IPS-11a (cell line): ENCODE measurements around the gene WHRN.

Experiments
- H3K4me3 ChIP-seq: one replicate; pipeline ENCODE4 v1.5.1; 2013; ENCODE audit warnings: low read depth, low read length, control low read depth

The WHRN gene

DNA sequence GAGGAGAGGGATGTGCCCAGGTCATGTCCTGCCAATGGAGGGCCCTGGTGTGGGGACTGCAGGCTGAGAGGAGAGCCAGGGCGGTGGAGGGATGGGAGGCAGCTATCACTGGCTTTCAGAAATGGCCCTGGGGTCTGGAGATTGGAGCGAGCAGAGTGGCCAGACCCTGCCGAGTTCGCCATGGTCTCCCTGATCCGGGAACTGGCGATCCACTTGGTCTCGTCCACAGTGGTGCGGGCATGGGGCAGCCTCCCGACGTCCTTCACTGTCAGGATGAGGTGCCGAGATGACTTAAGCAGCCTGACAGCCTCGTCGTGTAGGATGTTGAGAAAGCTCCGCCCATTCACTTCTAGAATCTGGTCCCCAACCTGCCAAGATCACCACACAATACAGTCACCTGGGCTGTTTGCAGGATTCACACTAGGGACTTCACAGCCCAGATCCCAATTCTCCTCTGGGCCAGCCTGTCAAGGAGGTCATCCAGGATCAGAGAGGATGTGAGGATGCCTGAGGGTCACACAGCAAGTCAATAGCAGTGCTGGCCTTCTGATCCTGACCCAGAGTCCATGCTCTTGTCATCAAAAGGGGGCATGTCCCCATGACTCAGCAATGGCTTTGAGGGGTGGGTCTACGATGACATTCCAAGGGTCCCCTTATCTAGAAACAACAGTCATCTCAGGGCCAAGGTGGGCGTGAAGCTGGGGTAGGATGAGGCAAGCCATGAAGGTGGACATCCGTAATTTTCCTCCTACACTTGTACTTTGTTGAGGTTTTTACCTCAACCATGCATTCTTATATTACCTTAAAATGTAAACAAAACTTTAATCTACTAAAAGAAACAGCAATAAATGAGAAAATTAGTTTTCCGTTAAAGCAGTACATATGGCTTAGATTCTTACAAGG lies 79.0 kb downstream of the WHRN start:
- H3K4me3 ChIP-seq = no peak overlapping the region

- H3K4me3 ChIP-seq = no peak overlapping the region
Observed at GRCh38 chr9:114425126-114425525, 80.1 kb downstream of the WHRN start.

DNA sequence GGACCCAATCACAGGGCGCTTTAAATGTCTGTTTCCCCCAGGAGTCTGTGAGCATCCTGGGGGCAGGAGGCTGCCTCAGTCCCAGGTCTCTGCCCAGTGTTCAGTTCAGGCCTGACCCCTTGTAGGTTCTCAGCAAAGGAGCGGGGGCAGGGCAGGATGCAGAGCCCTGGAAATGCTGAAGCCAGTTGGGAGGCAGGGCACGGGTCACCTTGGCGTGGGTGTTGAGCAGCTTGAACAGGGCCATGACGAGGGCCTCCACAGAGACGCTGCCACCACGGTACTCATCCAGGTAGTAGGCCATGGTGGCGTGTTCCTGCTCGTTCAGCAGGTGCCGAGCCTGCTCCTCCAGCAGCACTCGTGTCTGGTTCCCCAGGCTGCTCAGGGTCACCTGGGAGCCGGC lies 81.1 kb downstream of the WHRN start:
- H3K4me3 ChIP-seq = no peak overlapping the region

DNA sequence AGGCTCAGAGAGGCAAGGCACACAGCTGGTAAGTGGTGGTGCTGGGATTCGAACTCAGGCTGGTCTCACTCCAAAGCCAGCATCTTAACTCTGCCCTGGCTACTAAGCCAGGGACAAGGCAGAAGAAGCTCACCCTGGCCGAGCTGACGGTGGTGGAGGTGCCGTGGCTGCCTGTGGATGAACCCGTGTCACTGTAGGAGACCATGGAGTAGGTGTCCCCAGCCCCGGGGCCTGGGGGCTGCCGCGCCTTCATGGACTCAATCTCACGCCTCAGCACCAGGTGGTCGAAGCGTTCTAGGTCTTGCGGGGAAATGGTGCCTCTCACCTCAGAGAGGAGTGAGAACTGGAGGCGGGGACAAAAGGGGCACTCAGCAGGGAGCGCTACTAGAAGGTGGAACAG lies 82.1 kb downstream of the WHRN start:
- H3K4me3 ChIP-seq = no peak overlapping the region

DNA sequence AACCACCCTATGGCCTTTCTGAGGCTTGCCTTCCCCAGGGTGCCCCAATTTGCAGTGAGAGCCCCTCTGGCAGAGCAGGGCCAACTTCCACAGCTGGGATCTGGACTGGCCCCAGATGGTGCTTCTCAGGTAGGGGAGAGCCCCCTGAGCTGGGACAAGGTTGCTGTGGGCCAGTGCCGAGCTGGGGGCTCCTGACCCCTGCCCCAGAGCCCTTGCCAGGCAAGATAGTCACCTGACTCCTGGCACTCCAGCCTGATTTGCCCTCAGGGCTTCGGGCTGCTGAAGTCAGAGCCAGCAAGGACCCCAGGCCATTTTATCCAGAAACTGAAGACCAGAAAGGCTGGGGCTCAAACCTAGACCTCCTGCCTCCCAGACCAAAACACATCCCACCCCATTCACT lies 84.1 kb downstream of the WHRN start:
- H3K4me3 ChIP-seq = no peak overlapping the region

GRCh38 chr9:114419796-114420195 lies 85.5 kb downstream of the WHRN start:
- no peak overlapping the region for H3K4me3 ChIP-seq

DNA sequence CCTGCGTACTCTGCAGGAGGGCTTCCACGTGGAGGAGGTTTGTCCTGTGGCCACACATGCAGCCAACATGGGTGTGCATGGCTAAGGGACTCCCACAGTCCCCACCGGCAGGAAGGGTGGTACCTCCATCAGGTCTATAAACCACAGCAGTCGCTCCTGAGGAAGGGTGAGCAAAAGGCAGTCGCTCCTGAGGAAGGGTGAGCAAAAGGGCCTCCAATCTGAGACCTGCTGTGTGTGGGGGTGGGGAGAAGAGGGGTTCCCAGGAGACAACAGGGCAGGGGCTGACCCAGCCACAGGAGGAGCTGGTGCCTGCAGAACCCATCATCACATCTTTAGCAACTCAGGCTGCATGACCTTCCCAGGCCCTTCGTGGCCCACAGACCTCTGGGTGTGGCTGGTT lies 87.2 kb downstream of the WHRN start:
- H3K4me3 ChIP-seq = no peak overlapping the region

DNA sequence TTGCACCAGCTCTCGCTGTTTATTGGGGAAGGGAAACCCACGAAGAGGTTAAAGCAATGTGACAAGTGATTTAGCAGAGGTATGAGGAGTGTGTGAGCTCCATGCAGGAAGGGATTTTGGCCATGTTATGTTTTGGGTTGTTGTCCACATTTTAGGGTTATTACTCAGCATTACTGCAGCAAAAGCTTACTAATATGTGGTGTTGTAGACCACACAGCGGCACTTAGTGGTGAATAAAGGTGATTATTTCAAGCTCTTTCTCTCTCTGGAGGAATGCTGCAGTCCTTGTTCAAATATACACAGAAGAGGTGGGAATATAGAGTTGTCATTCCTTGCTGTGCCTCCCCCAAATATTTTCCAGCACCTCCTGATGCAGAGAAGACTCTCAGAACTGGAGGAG lies 87.8 kb downstream of the WHRN start:
- H3K4me3 ChIP-seq = no peak overlapping the region

- H3K4me3 ChIP-seq = no peak overlapping the region
Observed at GRCh38 chr9:114416906-114417305, 88.4 kb downstream of the WHRN start.

- H3K4me3 ChIP-seq = no peak overlapping the region
Observed at GRCh38 chr9:114416290-114416689, 89.0 kb downstream of the WHRN start.

GRCh38 chr9:114414346-114414745 lies 90.9 kb downstream of the WHRN start:
- H3K4me3 ChIP-seq = no peak overlapping the region

DNA sequence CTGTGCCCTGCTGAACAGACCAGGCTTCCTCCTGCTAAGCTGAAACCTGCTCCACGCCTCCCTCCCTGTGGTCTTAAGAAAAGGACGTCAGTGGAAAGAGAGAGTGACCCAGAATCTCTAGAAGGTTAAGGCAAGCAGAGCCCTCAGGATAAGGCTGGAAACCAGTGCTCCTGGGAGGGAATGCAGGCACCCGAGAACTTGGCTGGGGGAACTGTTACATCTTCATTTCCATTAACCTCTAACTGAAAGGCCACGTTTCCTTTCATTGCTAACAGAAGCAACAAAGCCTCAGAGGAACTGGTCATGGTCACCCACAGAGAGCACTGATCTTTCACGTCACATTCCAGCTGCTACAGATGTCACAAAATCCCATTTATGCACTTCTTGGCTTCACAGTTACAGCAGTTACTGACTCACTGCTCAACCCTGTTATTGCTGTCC lies 91.4 kb downstream of the WHRN start:
- no peak overlapping the region for H3K4me3 ChIP-seq

DNA sequence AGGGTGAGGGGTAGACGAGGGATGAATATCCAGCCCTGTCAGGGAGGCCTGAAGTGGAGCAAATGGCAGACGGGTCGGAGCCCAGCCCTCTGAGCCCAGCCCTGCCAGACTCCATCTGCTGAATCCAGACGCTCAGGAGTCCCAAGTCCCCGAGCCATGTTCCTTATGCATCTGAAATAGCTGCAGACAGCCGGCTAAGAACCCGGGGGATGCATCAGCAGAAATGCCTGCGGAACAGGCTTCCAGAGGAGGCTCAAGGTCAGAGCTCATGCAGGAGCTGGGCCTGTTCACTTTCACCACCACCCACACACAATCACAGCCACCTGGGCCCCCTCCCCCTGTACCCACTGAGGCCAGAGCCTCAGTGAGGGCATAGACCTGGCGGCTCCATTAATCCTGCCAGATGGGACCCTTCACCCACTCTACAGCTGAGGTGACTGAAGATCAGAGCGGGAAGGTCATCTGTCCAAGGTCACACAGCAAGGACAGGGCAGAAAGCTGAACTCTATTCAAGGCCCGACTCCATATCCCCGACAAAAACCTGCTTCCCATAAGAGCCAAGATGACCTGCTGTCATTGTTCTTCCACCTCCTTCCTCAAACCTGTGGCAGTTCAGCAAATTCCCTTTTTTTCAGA lies 93.1 kb downstream of the WHRN start:
- no peak overlapping the region for H3K4me3 ChIP-seq

DNA sequence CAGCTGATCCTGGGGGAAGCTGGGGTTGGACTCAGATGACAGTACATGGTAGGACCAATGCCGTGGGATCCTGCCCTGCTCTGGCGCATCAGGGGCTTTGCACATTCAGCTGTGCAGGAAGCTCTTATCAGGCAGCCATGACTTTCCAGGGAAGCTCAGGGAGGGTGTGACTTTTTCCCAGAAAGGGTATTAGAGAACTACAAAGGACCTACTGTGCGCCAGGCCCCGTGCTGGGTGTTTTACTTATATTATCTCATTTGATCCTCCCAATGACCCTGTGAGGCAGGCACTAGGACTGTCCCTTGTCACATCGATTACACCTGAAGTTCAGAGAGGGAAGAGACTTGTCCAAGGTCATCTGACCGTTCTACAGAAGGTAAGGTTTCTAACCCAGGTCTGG lies 93.8 kb downstream of the WHRN start:
- H3K4me3 ChIP-seq = no peak overlapping the region

GRCh38 chr9:114410910-114411309 lies 94.4 kb downstream of the WHRN start:
- no peak overlapping the region for H3K4me3 ChIP-seq

GRCh38 chr9:114409842-114410241 lies 95.4 kb downstream of the WHRN start:
- no peak overlapping the region for H3K4me3 ChIP-seq

- no peak overlapping the region for H3K4me3 ChIP-seq
Observed at GRCh38 chr9:114409103-114409780, 96.0 kb downstream of the WHRN start.

- H3K4me3 ChIP-seq = no peak overlapping the region
Observed at GRCh38 chr9:114408645-114409044, 96.6 kb downstream of the WHRN start.

DNA sequence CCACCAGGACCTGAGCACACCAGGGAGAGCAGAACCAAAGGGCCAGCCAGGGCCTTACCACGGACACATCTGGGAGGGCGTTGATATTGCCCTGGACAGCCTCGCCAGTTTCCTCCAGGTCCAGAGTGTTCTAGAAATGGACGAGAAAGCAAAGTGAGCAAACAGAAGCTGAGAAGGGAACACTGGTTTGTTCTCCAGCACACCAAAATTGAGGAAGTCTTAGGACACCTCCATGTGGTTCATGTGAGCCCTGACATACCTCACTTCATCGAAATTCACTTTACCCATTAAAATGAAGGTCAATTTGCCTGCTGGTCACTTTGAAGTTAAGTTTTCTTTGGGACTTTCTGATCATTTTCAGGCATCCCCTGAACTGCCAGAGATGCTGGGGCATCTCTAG lies 97.4 kb downstream of the WHRN start:
- no peak overlapping the region for H3K4me3 ChIP-seq

DNA sequence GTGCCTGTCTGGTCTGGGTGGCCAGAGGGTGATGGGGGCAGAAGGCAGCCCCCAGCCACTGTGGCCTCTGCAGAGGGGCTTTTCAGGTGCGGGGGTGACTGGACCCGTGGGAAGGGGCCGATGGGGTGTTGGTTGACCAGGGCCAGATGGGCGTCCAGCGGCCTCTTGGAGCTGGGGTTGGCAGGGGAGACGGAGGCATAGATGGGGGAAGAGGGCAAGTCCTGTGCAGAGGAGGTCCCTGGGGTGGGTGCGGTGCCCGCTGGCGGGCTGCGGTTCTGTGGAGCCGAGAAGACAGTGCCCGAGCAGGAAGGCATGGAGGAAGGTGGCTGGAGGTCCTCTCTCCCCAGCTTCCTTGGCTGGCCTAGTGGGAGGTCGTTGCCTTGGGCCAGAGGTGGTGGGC lies 98.8 kb downstream of the WHRN start:
- no peak overlapping the region for H3K4me3 ChIP-seq

- no peak overlapping the region for H3K4me3 ChIP-seq
Observed at GRCh38 chr9:114405294-114406034, 99.8 kb downstream of the WHRN start.
